K562 (cell line): ENCODE results near the gene TIMM50. TPM values are rescaled to one million over a fixed set of nuclear protein-coding genes. Genes with fewer than 3 reads are reported as not detected.
A peak's percentile ranks its signal among the peaks of the same experiment; 100 is the strongest.

Experiments used
- BCL6 ChIP-seq: fragments of 250-450 bp; sonication (Bioruptor Pico); IDR thresholded peaks from 2 replicates; pipeline ENCODE4 v1.4.0; 2020
- CREM ChIP-seq: IDR thresholded peaks from 2 replicates; pipeline ENCODE4 v1.6.1; 2014; ENCODE audit warnings: antibody characterized with exemption, low read depth
- CTBP1 ChIP-seq: fragments of 450-650 bp; IDR thresholded peaks from 2 replicates; pipeline ENCODE4 v1.6.1; 2016; ENCODE audit warnings: borderline replicate concordance
- HNRNPL ChIP-seq: fragments of 200-400 bp; formaldehyde crosslinking; IDR thresholded peaks from 2 replicates; pipeline ENCODE4 v1.6.1; 2017; ENCODE audit warnings: low read depth, mild to moderate bottlenecking, low read length
- HOXB6 ChIP-seq: fragments of 250-450 bp; sonication (Bioruptor Pico); IDR thresholded peaks from 2 replicates; pipeline ENCODE4 v1.5.1; 2022; ENCODE audit warnings: mild to moderate bottlenecking, borderline replicate concordance
- MCM2 ChIP-seq: fragments of 450-650 bp; IDR thresholded peaks from 2 replicates; pipeline ENCODE4 v1.6.1; 2017; ENCODE audit warnings: low read depth, mild to moderate bottlenecking
- MITF ChIP-seq: IDR thresholded peaks from 2 replicates; pipeline ENCODE4 v1.6.1; 2014; ENCODE audit warnings: antibody characterized with exemption
- PTRF ChIP-seq: fragments of 450-650 bp; IDR thresholded peaks from 2 replicates; pipeline ENCODE4 v1.6.1; 2016; ENCODE audit warnings: mild to moderate bottlenecking, missing genetic modification characterization, missing compliant biosample characterization
- RBM34 ChIP-seq: fragments of 200-400 bp; formaldehyde crosslinking; IDR thresholded peaks from 2 replicates; pipeline ENCODE4 v1.6.1; 2018; ENCODE audit warnings: low read length, borderline replicate concordance; ENCODE audit not compliant: insufficient read depth
- SRSF1 ChIP-seq: fragments of 200-400 bp; formaldehyde crosslinking; IDR thresholded peaks from 2 replicates; pipeline ENCODE4 v1.6.1; 2017; ENCODE audit warnings: mild to moderate bottlenecking, low read depth, low read length, moderate library complexity
- TEAD1 ChIP-seq, 2 experiments: fragments of 450-650 bp in 1 of 2; sonication (generic) in 1 of 2; formaldehyde crosslinking; IDR thresholded peaks; 2 replicates each; pipeline versions ENCODE4 v1.4.0 to v1.8.0; 2020 to 2022; ENCODE audit warnings: mild to moderate bottlenecking in 2 of 2, missing genetic modification reagents in 1 of 2
- TEAD2 ChIP-seq: fragments of 450-650 bp; IDR thresholded peaks from 2 replicates; pipeline ENCODE4 v1.6.1; 2016; ENCODE audit warnings: missing genetic modification characterization, control low read depth, missing compliant biosample characterization
- THRB ChIP-seq: fragments of 450-650 bp; formaldehyde crosslinking; conservative IDR thresholded peaks from 2 replicates; pipeline ENCODE4 v1.4.0; 2022; ENCODE audit warnings: mild to moderate bottlenecking, missing genetic modification characterization
- ZNF232 ChIP-seq: sonication (generic); formaldehyde crosslinking; IDR thresholded peaks from 2 replicates; pipeline ENCODE4 v1.8.0; 2022; ENCODE audit warnings: mild to moderate bottlenecking, missing genetic modification reagents
- ZNF239 ChIP-seq: fragments of 250-450 bp; sonication (Bioruptor Pico); IDR thresholded peaks from 2 replicates; pipeline ENCODE4 v1.4.0; 2020; ENCODE audit warnings: mild to moderate bottlenecking
- ZNF253 ChIP-seq: fragments of 250-450 bp; sonication (Bioruptor Pico); conservative IDR thresholded peaks from 2 replicates; pipeline ENCODE4 v1.6.1; 2021; ENCODE audit warnings: mild to moderate bottlenecking
- ZNF3 ChIP-seq: fragments of 250-450 bp; sonication (Bioruptor Pico); IDR thresholded peaks from 2 replicates; pipeline ENCODE4 v1.5.0; 2021; ENCODE audit warnings: mild to moderate bottlenecking, moderate library complexity
- polyA plus RNA-seq, 8 experiments: library from polyadenylated mRNA; depleted of rRNA in 4 of 8; stranded (reverse) in 5 of 8; unstranded in 3 of 8; fragments of >200 nt; fragmentation: Nextera tagmentation in 2 of 8; fragmentation: Illumina TruSeq in 1 of 8; extraction: Ambion mirVana in 2 of 8; extraction: Trizol in 1 of 8; gene quantifications; 2 replicates each; pipeline versions ENCODE4 v1.2.1 to v1.2.3, GENCODE V29; 2011 to 2014; ENCODE audit warnings: inconsistent platforms in 1 of 8, missing spikeins in 1 of 8
- total RNA-seq, 7 experiments: library from RNA; depleted of rRNA in 6 of 7; stranded (reverse); fragments of >200 nt in 6 of 7; fragmentation: Illumina TruSeq in 2 of 7; extraction: Trizol in 2 of 7; gene quantifications; 2 replicates each; pipeline versions ENCODE4 v1.2.1 to v1.2.3, GENCODE V29; 2011 to 2021; ENCODE audit warnings: low replicate concordance in 1 of 7
- TF ChIP-seq, protein P1 (sequence below), 2 experiments: IDR thresholded peaks; 2 replicates each; pipeline ENCODE4 v1.6.1; 2012; ENCODE audit warnings: improper control_type of control experiment in 2 of 2, low read depth in 2 of 2, low read length in 2 of 2, borderline replicate concordance in 1 of 2
- TF ChIP-seq, protein P2 (sequence below): fragments of 450-650 bp; formaldehyde crosslinking; IDR thresholded peaks from 2 replicates; pipeline ENCODE4 v1.4.0; 2020; ENCODE audit warnings: mild to moderate bottlenecking, moderate library complexity
- TF ChIP-seq, protein P3 (sequence below): fragments of 450-650 bp; IDR thresholded peaks from 2 replicates; pipeline ENCODE4 v1.6.1; 2017; ENCODE audit warnings: antibody characterized with exemption

TIMM50 gene
- total and polyA plus RNA-seq, 9 of the 15 experiments (the other 6 are each of a cell fraction or from before 2014, with no cell fraction given): 28.3 to 221 (median 170) TPM

DNA sequence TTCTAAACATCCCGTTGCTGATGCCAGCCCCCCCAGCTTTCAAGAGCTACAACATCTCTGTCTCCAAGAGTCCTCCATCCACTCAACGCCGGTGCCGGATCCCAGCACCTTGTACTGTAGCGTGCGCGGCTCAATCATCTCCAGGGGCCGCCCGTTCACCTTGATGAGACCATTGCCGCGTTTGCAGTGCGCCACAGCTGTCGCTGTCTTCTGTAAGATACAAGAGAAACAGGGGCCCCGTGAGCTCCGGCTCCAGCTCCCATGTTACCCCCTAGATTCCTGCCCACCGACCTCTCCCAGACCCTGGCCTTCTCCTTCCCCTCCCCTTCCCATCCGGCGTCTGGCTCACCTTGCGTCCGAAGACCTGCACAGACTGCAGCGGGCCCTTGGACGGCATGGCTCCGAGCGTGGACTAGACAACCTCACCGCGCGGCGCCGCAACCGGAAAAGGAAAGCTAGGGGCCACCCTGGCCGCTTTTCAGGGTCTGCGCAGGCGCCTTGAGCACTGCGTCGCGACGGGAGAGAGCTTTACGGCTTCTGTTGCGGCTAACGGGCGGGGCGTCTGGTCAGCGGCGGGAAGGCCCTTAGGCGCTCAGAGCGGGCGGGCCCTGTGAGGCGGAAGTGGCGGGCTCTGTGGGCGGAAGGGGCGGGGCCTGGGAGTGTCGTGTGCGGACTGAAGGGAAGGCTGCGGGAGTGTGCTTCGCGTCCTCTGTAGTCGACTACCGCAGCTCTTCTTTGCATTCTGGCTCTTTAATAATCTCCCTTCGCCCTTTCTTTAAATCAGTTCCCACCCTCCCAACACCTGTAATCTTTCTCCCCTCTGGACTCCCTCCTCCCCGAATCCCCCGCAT, 44.9 kb upstream of the TIMM50 start, which contains the start of gene RPS16 (continued):
- TF ChIP-seq RBM34 (peak; percentile 50; the same call in 1 of the 2 replicates), HOXB6 (CRISPR knock-in tag) (no peak), MITF (no peak), MCM2 (no peak), ZNF3 (no peak), TEAD2 (no peak), TEAD1 (CRISPR knock-in tag; IDR thresholded peaks at IDR 0.05) (no peak; a peak in 2 of 4 replicates), CREM (peak; percentile 81), ZNF253 (CRISPR knock-in tag) (no peak), CTBP1 (peak; percentile 66), ZNF239 (CRISPR knock-in tag) (no peak), ZNF232 (CRISPR knock-in tag) (no peak; the same call in 1 of the 2 replicates), BCL6 (no peak), HNRNPL (no peak), THRB (CRISPR knock-in tag) (no peak; the same call in 1 of the 2 replicates), SRSF1 (peak; percentile 78; the same call in 1 of the 2 replicates), PTRF (tag) (no peak)
- TF ChIP-seq, protein P1, sequence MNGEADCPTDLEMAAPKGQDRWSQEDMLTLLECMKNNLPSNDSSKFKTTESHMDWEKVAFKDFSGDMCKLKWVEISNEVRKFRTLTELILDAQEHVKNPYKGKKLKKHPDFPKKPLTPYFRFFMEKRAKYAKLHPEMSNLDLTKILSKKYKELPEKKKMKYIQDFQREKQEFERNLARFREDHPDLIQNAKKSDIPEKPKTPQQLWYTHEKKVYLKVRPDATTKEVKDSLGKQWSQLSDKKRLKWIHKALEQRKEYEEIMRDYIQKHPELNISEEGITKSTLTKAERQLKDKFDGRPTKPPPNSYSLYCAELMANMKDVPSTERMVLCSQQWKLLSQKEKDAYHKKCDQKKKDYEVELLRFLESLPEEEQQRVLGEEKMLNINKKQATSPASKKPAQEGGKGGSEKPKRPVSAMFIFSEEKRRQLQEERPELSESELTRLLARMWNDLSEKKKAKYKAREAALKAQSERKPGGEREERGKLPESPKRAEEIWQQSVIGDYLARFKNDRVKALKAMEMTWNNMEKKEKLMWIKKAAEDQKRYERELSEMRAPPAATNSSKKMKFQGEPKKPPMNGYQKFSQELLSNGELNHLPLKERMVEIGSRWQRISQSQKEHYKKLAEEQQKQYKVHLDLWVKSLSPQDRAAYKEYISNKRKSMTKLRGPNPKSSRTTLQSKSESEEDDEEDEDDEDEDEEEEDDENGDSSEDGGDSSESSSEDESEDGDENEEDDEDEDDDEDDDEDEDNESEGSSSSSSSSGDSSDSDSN (IDR thresholded peaks at IDR 0.05; ENCODE audit: borderline replicate concordance in 1 of 2, low read depth in 2 of 2, low read length in 2 of 2): no peak
- TF ChIP-seq, protein P2, sequence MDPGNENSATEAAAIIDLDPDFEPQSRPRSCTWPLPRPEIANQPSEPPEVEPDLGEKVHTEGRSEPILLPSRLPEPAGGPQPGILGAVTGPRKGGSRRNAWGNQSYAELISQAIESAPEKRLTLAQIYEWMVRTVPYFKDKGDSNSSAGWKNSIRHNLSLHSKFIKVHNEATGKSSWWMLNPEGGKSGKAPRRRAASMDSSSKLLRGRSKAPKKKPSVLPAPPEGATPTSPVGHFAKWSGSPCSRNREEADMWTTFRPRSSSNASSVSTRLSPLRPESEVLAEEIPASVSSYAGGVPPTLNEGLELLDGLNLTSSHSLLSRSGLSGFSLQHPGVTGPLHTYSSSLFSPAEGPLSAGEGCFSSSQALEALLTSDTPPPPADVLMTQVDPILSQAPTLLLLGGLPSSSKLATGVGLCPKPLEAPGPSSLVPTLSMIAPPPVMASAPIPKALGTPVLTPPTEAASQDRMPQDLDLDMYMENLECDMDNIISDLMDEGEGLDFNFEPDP (CRISPR knock-in tag): no peak
- TF ChIP-seq, protein P3, sequence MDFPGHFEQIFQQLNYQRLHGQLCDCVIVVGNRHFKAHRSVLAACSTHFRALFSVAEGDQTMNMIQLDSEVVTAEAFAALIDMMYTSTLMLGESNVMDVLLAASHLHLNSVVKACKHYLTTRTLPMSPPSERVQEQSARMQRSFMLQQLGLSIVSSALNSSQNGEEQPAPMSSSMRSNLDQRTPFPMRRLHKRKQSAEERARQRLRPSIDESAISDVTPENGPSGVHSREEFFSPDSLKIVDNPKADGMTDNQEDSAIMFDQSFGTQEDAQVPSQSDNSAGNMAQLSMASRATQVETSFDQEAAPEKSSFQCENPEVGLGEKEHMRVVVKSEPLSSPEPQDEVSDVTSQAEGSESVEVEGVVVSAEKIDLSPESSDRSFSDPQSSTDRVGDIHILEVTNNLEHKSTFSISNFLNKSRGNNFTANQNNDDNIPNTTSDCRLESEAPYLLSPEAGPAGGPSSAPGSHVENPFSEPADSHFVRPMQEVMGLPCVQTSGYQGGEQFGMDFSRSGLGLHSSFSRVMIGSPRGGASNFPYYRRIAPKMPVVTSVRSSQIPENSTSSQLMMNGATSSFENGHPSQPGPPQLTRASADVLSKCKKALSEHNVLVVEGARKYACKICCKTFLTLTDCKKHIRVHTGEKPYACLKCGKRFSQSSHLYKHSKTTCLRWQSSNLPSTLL: peak; percentile 99
